GM12875 (cell line): ENCODE results near the gene MAP4K3.

ENCODE experiments used
- H3K4me3 ChIP-seq: one replicate; pipeline ENCODE4 v1.5.1; 2011; ENCODE audit warnings: low read depth, low read length, control low read depth
- CTCF ChIP-seq: IDR thresholded peaks from 2 replicates; pipeline ENCODE4 v1.5.1; 2011; ENCODE audit warnings: low read depth, mild to moderate bottlenecking, control low read depth, inconsistent platforms, low read length, moderate library complexity, borderline replicate concordance; ENCODE audit not compliant: insufficient read depth

MAP4K3 gene

DNA sequence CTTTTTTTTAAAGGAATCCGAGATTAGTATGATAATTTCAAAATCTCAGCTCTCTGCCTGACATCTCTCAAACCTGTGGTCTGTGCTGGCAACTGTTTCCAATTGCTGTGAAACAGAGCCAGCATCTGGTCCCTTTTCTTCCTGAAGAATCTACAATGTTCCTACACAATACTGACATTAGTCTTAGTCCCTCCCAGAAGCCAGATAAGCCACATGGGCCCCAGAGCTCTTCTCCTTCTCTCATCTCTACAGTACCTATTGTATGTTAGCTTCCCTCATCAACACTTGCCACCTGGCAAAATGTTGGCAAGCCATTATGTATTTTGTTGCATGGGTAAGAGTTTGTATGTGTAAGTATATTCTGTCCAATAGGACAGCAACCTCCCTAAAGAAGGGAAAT lies 130.5 kb downstream of the MAP4K3 start:
- TF ChIP-seq CTCF, result no peak

DNA sequence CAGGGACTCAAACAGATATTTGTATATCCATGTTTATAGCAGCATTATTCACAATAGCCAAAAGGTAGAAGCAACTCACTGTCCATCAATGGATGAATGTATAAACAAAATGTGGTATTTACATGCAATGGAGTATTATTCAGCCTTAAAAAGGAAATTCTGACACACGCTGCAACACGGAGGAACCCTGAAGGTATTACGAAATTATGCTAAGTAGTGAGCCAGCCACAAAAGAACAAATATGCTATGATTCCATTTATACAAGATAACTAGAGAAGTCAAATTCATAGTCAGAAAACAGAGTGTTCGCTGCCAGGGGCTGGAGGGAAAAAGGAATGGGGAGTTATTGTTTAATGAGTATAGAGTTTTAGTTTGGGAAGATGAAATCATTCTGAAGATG lies 132.4 kb downstream of the MAP4K3 start:
- TF ChIP-seq CTCF, result no peak
- no peak overlapping the region for H3K4me3 ChIP-seq

More for the DNA sequence above, 130.5 kb downstream of the MAP4K3 start:
- H3K4me3 ChIP-seq, result no peak overlapping the region

DNA sequence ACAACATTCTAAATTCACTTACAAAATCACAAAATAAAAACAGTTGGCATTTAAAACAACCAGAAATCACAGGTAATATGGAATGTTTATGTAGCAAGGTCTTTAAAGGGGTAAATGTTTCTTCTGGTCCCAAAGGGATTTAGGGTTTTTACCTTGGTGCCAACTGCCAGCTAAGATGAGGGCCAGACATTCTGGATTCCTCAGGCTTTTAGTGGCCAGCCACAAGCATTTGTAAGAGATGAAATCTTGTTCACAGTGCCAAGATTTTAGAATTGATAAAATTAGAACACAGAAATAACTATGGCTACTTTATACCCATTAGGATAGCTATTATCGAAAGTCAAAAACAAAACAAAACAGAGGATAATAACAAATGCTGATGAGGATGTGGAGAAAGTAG lies 132.9 kb downstream of the MAP4K3 start:
- TF ChIP-seq CTCF, result no peak
- no peak overlapping the region for H3K4me3 ChIP-seq

GRCh38 chr2:39301352-39301751 lies 135.7 kb downstream of the MAP4K3 start:
- no peak overlapping the region for H3K4me3 ChIP-seq
- TF ChIP-seq CTCF, result no peak

DNA sequence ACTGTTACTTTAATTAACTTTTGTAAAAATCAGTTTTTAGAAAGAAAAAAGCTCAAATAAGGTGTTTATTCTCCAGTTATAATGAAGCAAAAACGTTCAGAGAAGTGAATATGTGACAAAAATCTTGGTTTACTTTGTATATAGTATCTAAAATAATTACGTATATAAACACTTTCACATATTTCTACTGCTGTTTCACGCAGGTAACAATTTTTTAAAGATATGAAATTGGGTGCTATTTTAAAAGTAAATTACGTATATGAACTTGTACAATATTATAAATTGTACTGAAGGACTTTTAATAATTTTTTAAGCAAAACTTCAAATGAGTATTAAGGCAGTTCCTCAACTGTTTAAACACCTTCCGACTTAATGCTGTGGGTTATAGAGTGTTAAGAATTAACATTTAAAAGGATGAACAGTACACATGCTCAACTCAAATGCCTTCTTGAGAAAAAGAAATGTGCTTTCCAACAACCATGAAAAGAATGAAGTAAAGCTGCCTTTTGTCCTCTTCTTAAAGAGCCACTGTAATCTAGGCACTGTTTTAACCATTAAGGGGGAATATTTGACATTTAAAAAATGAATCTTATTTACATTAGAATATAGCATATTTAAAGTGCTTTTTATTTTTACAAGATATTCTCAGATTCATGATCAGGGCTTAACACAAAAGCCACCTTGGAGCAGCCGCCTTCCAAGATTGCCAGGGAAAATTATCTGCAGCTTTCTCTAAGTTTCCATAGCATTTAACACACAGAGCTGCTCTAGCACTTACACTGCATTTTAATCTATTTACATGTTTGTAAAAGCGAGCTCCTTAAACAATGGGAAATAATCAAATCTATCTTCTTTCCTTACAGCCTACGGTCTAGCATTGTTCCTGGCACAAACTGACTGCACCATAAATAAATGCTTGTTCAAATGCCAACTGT lies 136.8 kb downstream of the MAP4K3 start:
- no peak overlapping the region for H3K4me3 ChIP-seq
- TF ChIP-seq CTCF, result no peak

- no peak overlapping the region for H3K4me3 ChIP-seq
- TF ChIP-seq CTCF, result no peak
Observed at GRCh38 chr2:39290433-39290832, 146.7 kb downstream of the MAP4K3 start.

DNA sequence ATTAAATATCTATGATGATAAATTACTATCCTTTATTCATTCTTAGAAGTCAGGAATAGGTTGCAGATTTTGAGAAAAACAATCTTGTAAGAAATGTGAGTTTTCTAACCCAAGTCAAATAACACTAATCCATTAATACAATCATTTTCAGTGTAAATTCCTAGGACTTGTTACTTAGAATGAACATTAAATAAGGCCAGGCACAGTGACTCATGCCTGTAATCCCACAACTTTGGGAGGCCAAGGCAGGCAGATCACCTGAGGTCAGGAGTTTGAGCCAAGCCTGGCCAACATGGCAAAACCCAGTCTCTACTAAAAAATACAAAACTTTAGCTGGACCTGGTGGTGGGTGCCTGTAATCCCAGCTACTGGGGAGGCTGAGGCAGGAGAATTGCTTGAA lies 147.5 kb downstream of the MAP4K3 start:
- H3K4me3 ChIP-seq, result no peak overlapping the region
- TF ChIP-seq CTCF, result no peak
